Esophagus squamous epithelium (tissue), 4 donors: ENCODE results near the gene RPL35A.

Experiments used
- CTCF ChIP-seq, 6 experiments: fragments of 450-650 bp in 4 of 6; fragments of 200-600 bp in 2 of 6; sonication (generic) in 2 of 6; IDR thresholded peaks; one replicate each; pipeline ENCODE4 v1.5.1; 2016 to 2019; ENCODE audit warnings: antibody characterized with exemption in 6 of 6, mild to moderate bottlenecking in 4 of 6, moderate library complexity in 4 of 6
- POLR2A ChIP-seq, 4 donors: fragments of 450-650 bp; IDR thresholded peaks; one replicate each; pipeline ENCODE4 v1.6.1; 2017; ENCODE audit warnings: antibody characterized with exemption in 4 of 4, mild to moderate bottlenecking in 4 of 4, moderate library complexity in 3 of 4

- no peak for TF ChIP-seq POLR2A (IDR thresholded peaks at IDR 0.05)
- no peak for TF ChIP-seq CTCF (IDR thresholded peaks at IDR 0.05)
Observed at GRCh38 chr3:197913641-197914380, 36.2 kb upstream of the RPL35A start.
